ENCODE measurements around the gene PRR12. TPM values are rescaled to one million over a fixed set of nuclear protein-coding genes. Genes with fewer than 3 reads are reported as not detected.

The PRR12 gene
- total and polyA plus RNA-seq, 2 donors (not counting 1 experiment from before 2014, with no cell fraction given): 8.4 to 70.7 TPM

- CTCF ChIA-PET: no interaction called here
- WGBS (ENCODE audit: insufficient coverage): 100% methylated on average over 6 of the region's 11 CpGs
- TF ChIP-seq, protein P1, sequence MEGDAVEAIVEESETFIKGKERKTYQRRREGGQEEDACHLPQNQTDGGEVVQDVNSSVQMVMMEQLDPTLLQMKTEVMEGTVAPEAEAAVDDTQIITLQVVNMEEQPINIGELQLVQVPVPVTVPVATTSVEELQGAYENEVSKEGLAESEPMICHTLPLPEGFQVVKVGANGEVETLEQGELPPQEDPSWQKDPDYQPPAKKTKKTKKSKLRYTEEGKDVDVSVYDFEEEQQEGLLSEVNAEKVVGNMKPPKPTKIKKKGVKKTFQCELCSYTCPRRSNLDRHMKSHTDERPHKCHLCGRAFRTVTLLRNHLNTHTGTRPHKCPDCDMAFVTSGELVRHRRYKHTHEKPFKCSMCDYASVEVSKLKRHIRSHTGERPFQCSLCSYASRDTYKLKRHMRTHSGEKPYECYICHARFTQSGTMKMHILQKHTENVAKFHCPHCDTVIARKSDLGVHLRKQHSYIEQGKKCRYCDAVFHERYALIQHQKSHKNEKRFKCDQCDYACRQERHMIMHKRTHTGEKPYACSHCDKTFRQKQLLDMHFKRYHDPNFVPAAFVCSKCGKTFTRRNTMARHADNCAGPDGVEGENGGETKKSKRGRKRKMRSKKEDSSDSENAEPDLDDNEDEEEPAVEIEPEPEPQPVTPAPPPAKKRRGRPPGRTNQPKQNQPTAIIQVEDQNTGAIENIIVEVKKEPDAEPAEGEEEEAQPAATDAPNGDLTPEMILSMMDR (IDR thresholded peaks at IDR 0.05): no peak
- no peak for TF ChIP-seq EZH2 (IDR thresholded peaks at IDR 0.05; ENCODE audit: borderline replicate concordance, insufficient read depth, low read depth, low read length, poor library complexity, severe bottlenecking)
- Mint-ChIP-seq H3K4me3 (no peak overlapping the region), H3K27me3 (no peaks in the 10 kb centered on the region), H3K27ac (no peak overlapping the region), H3K9me3 (ENCODE audit: insufficient read depth) (no peaks in the 10 kb centered on the region), H3K4me1 (no peaks in the 10 kb centered on the region)
- Histone ChIP-seq H2AFZ (ENCODE audit: insufficient read depth, low read depth, low read length, poor library complexity, severe bottlenecking) (no peak overlapping the region), H3K4me2 (replicated peaks; ENCODE audit: low read depth, low read length, poor library complexity, severe bottlenecking) (no peak overlapping the region), H3K4me1 (ENCODE audit: control insufficient read depth in 2 of 2, insufficient read depth in 2 of 2, low read length in 2 of 2) (no peaks in the 10 kb centered on the region), H3K4me3 (ENCODE audit: control extremely low read depth in 1 of 5, extremely low read depth in 1 of 5, insufficient read depth in 1 of 5, low read depth in 2 of 5, low read length in 4 of 5) (no peak overlapping the region), H3K79me2 (ENCODE audit: control insufficient read depth, insufficient read depth, low read length) (peaks cover 9% of the 10 kb centered on the region), H3K27ac (ENCODE audit: low read length in 2 of 2) (no peak overlapping the region), H3K36me3 (replicated peaks in 1 of 2; ENCODE audit: control extremely low read depth in 1 of 2, control insufficient read depth in 1 of 2, extremely low read depth in 1 of 2, insufficient read depth in 2 of 2, low read length in 1 of 2) (peaks cover 0 to 15% of the 10 kb centered on the region in 2 experiments), H4K20me1 (ENCODE audit: control insufficient read depth, insufficient read depth, low read length, poor library complexity, severe bottlenecking) (peaks cover 24% of the 10 kb centered on the region), H3K9ac (ENCODE audit: low read length) (no peak overlapping the region), H3K27me3 (replicated peaks in 1 of 4; ENCODE audit: control extremely low read depth in 1 of 4, control insufficient read depth in 3 of 4, insufficient read depth in 4 of 4, low read length in 3 of 4) (no peaks in the 10 kb centered on the region), H3K9me3 (ENCODE audit: control extremely low read depth in 1 of 3, control insufficient read depth in 2 of 3, insufficient read depth in 1 of 3, low read length in 2 of 3) (no peaks in the 10 kb centered on the region)
- ATAC-seq (ENCODE audit: low read depth) (no peak), DNase-seq (no peak)
- POLR2A ChIA-PET: interaction anchor here (1.3 kb wide), 1 partner anchor 14 kb away, joined by 6 read pairs; the partner anchor contains the start of gene RRAS
- intact Hi-C loops (cut with micrococcal nuclease): no loop called here
These were observed 35.2 kb downstream of the PRR12 start for GRCh38 chr19:49626226-49626625.

- H3K36me3 ChIP-seq (replicated peaks in 1 of 2; ENCODE audit: control extremely low read depth in 1 of 2, control insufficient read depth in 1 of 2, extremely low read depth in 1 of 2, insufficient read depth in 2 of 2, low read length in 1 of 2): peaks cover 0 to 7% of the 10 kb centered on the region in 2 experiments
- no peak overlapping the region for H3K4me3 ChIP-seq (ENCODE audit: control extremely low read depth in 1 of 5, extremely low read depth in 1 of 5, insufficient read depth in 1 of 5, low read depth in 2 of 5, low read length in 4 of 5)
- no peak for ATAC-seq (ENCODE audit: low read depth)
- no peak overlapping the region for H3K27ac ChIP-seq (ENCODE audit: low read length in 2 of 2)
- no peak overlapping the region for H3K9ac ChIP-seq (ENCODE audit: low read length)
- H3K4me3 Mint-ChIP-seq: no peak overlapping the region
- no peaks in the 10 kb centered on the region for H3K79me2 ChIP-seq (ENCODE audit: control insufficient read depth, insufficient read depth, low read length)
- no peak for DNase-seq
- H4K20me1 ChIP-seq (ENCODE audit: control insufficient read depth, insufficient read depth, low read length, poor library complexity, severe bottlenecking): peaks cover 1% of the 10 kb centered on the region
- H3K9me3 ChIP-seq (ENCODE audit: control extremely low read depth in 1 of 3, control insufficient read depth in 2 of 3, insufficient read depth in 1 of 3, low read length in 2 of 3): no peaks in the 10 kb centered on the region
- 98% methylated on average over 8 of the region's 9 CpGs for WGBS (ENCODE audit: insufficient coverage)
- H3K27me3 ChIP-seq (replicated peaks in 1 of 4; ENCODE audit: control extremely low read depth in 1 of 4, control insufficient read depth in 3 of 4, insufficient read depth in 4 of 4, low read length in 3 of 4): no peaks in the 10 kb centered on the region
- no peak overlapping the region for H3K27ac Mint-ChIP-seq
- no peak overlapping the region for H3K4me2 ChIP-seq (replicated peaks; ENCODE audit: low read depth, low read length, poor library complexity, severe bottlenecking)
- no peaks in the 10 kb centered on the region for H3K4me1 Mint-ChIP-seq
- CTCF ChIA-PET: no interaction called here
- TF ChIP-seq, protein P1 (IDR thresholded peaks at IDR 0.05): no peak
- TF ChIP-seq EZH2 (IDR thresholded peaks at IDR 0.05; ENCODE audit: borderline replicate concordance, insufficient read depth, low read depth, low read length, poor library complexity, severe bottlenecking): no peak
- H3K27me3 Mint-ChIP-seq: no peaks in the 10 kb centered on the region
- intact Hi-C loops (cut with micrococcal nuclease): no loop called here
- POLR2A ChIA-PET: no interaction called here
- no peaks in the 10 kb centered on the region for H3K4me1 ChIP-seq (ENCODE audit: control insufficient read depth in 2 of 2, insufficient read depth in 2 of 2, low read length in 2 of 2)
- no peak overlapping the region for H2AFZ ChIP-seq (ENCODE audit: insufficient read depth, low read depth, low read length, poor library complexity, severe bottlenecking)
- H3K9me3 Mint-ChIP-seq (ENCODE audit: insufficient read depth): no peaks in the 10 kb centered on the region
These were observed 38.7 kb downstream of the PRR12 start for GRCh38 chr19:49629659-49630058.
